Lower leg skin (tissue), 3 donors: ENCODE data around the gene ARL2BP.

Source experiments
- POLR2A ChIP-seq, 2 donors: fragments of 450-650 bp; IDR thresholded peaks; one replicate each; pipeline ENCODE4 v1.6.1; 2016 to 2017; ENCODE audit warnings: antibody characterized with exemption in 2 of 2, mild to moderate bottlenecking in 1 of 2, moderate library complexity in 1 of 2
- TF ChIP-seq, protein P1 (sequence below), 3 donors: fragments of 450-650 bp; IDR thresholded peaks; one replicate each; pipeline ENCODE4 v1.5.1; 2016; ENCODE audit warnings: antibody characterized with exemption in 3 of 3, mild to moderate bottlenecking in 3 of 3, moderate library complexity in 2 of 3

DNA sequence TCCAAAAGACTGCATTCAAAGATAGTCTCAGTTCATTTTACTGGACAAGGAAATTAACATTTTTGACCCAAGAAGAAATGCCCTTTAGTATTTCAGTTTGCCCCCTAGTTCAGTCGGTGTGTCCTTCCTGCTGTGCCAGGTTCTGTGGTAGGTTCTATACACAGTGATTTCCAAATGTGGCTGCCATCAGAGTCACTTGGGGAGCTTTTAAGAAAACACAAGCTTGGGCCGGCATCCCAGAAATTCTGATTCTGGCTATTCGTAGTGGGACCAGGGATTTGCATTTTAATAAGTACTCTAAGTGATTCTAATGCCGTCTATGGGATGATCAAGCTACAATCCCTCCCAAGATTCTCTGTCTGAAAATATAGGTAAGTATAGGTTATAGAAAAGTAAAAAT, 48.8 kb upstream of the ARL2BP start:
- TF ChIP-seq, protein P1, sequence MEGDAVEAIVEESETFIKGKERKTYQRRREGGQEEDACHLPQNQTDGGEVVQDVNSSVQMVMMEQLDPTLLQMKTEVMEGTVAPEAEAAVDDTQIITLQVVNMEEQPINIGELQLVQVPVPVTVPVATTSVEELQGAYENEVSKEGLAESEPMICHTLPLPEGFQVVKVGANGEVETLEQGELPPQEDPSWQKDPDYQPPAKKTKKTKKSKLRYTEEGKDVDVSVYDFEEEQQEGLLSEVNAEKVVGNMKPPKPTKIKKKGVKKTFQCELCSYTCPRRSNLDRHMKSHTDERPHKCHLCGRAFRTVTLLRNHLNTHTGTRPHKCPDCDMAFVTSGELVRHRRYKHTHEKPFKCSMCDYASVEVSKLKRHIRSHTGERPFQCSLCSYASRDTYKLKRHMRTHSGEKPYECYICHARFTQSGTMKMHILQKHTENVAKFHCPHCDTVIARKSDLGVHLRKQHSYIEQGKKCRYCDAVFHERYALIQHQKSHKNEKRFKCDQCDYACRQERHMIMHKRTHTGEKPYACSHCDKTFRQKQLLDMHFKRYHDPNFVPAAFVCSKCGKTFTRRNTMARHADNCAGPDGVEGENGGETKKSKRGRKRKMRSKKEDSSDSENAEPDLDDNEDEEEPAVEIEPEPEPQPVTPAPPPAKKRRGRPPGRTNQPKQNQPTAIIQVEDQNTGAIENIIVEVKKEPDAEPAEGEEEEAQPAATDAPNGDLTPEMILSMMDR (IDR thresholded peaks at IDR 0.05) = no peak
- TF ChIP-seq POLR2A (IDR thresholded peaks at IDR 0.05) = no peak
